ENCODE measurements around the gene BEND3.
"Not testable (repeated sequence)": the region's sequence is repeated elsewhere in the genome, so short reads cannot be mapped to it uniquely, and the experiment has no call there.

BEND3 gene

DNA sequence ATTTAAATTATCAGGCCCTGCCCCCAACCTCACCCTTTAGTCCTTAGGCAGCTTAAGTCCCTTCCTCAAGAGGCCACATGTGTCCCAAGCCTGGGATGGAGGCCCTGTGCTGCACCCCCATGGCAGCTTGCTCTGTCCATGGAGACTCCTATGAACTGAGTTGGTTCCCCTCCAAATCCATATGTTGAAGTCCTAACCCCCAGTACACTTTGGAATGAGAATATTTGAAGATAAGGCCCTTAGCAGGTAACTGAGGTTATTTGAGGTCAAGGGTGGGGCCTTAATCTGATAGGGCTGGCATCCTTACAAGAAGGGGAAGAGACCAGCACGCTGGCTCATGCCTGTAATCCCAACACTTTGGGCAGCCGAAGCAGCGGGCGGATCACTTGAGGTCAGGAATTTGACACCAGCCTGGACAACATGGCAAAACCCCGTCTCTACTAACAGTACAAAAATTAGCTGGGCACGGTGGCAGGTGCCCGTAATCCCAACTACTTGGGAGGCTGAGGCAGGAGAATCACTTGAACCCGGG lies 6.7 kb upstream of the BEND3 start:
- no peak for DNase-seq (ENCODE audit: low read depth in 2 of 2, low spot score in 1 of 2)

DNA sequence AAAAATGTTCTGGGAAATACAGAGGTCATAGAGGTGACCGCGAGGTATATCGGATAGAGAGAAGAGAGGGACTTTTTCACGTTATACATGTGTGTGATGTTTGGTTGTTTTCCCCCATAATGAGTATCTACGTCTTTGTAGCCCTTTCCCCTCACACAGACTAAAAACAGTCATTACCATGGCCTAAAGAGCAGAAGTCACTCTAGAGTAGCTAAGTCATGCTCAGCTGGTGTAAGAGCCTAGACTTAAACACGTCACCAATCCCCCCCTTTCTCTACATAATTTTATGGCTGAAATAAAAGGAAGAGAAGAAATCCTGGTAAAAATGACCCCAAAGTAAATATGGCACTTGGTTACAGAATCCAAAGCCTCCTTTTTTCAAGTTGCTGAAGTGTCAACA lies 6.0 kb upstream of the BEND3 start:
- DNase-seq (ENCODE audit: low read depth in 2 of 2, low spot score in 1 of 2): no peak

GRCh38 chr6:107120404-107120803 lies 5.1 kb upstream of the BEND3 start:
- no peak for DNase-seq (ENCODE audit: low read depth in 2 of 2, low spot score in 1 of 2)

DNA sequence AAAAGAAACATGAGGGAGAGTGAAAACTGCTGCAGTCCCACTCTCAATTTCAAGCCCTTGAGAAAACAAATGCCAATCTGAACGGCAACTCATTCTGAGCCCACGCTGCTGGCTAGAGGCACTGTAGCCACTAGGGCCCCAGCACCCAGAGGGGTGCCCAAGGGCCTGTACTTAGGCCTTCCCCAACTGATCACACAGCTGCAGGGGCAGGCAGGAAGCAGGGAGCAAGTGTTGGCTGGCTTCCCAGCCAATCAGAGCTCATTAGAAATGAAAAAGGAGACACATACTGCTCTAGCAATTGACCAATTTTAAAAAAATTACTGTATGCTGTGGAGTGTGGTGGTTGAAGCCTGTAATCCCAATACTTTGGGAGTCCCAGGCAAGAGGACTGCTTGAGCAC lies 3.7 kb upstream of the BEND3 start:
- DNase-seq (ENCODE audit: low read depth in 2 of 2, low spot score in 1 of 2): no peak

DNA sequence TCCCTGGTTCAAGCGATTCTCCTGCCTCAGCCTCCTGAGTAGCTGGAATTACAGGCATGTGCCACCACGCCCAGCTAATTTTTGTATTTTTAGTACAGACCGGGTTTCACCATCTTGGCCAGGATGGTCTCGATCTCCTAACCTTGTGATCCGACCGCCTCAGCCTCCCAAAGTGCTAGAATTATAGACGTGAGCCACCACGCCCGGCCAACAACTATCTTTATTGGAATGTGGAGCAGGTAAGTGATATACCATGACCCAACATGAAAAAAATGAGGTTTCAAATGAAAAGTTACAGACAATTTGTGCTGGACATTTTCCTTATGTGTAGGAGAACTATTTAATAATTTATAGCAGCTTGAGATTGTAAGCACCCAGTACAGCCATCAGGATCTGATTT lies 3.2 kb upstream of the BEND3 start:
- not testable (repeated sequence) for DNase-seq (ENCODE audit: low read depth in 2 of 2, low spot score in 1 of 2)

DNA sequence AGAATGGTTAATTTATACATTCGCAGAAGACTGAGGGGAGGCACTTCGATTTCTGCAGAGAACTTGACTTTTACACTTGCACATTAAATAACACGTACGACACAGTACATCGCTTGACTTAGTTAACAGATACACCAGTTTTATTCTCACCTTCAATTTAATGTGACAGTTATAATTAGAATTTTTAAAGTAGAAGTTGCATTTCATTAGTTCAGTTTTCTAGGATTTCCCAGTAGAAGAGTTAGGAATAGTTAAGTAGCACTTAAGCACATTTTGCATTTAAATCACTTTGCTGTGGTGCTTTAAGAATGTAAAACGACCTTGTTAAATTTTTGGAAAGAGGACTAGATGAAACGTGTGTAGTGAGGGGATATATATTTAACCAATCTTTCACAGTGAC lies 1.6 kb upstream of the BEND3 start:
- no peak for DNase-seq (ENCODE audit: low read depth in 2 of 2, low spot score in 1 of 2)

DNA sequence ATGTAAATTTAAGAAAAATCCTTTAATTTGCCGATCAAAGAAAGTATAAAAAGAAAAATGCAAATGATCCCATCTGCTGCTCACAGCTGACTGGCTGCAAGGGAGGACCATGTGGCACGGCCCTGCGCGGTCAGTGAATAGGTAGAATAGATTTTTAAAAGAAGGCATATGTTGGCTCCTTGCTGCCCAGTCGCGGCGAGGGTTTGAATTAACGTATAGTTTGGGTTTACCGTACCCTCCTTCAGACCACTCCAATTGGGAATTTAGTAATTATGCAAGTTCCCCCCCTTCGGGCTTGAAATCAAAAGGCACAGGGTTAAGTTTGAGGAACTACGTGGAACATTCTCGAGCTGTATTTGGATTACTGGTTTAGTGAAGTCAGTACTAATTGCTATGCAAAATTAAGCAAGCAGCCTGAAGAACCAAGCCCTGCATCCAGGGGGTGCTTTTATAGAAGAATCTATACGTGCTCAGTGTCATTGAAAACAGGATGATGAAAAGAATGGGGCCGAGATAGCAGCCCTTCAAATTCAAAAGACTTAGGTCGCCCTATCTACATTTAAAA lies 1.1 kb upstream of the BEND3 start:
- DNase-seq (ENCODE audit: low read depth in 2 of 2, low spot score in 1 of 2): no peak

GRCh38 chr6:107115695-107116327 lies 496 bp upstream of the BEND3 start:
- peak in 1 of 2 donors; percentile 9 for DNase-seq (ENCODE audit: low read depth in 2 of 2, low spot score in 1 of 2)

DNA sequence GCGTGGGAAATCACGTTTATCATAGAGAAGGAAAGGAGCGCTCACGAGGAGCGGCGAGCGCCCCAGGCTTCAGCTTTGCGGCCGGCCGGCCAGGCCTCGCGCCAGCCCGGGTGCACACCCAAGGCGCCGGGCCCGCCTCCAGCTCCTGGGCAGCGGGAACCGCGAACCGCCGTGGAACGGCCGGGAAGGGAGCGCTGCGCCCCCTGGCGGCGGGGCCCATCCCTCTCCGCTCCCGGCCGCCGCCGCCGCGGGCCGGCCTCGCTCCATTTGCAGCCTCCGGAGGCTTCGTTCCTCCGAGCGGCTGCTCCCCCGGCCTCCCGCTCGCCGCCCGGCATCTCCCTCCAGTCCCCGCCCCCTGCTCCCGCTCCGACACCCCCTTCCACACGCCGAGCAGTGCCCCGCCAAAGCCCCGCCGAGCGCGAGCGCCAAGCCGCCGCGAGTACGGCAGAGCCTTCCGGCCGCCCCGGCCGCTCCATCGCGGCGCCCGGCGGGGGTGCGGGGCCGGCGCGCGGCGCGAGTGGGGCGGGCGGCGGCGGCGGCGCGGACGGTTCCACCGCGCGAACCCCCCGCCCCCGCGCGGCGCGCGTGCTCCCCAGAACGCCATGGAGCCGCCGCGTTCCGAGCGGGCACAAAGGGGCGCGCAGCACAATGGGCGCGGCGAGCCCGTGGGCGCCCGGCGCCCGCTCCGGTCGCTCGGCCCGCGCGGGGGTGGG lies 946 bp downstream of the BEND3 start:
- DNase-seq (ENCODE audit: low read depth in 2 of 2, low spot score in 1 of 2): peak; percentile 27 to 38

- DNase-seq (ENCODE audit: low read depth in 2 of 2, low spot score in 1 of 2): no peak
These were observed 5.1 kb downstream of the BEND3 start for GRCh38 chr6:107110200-107110599.

DNA sequence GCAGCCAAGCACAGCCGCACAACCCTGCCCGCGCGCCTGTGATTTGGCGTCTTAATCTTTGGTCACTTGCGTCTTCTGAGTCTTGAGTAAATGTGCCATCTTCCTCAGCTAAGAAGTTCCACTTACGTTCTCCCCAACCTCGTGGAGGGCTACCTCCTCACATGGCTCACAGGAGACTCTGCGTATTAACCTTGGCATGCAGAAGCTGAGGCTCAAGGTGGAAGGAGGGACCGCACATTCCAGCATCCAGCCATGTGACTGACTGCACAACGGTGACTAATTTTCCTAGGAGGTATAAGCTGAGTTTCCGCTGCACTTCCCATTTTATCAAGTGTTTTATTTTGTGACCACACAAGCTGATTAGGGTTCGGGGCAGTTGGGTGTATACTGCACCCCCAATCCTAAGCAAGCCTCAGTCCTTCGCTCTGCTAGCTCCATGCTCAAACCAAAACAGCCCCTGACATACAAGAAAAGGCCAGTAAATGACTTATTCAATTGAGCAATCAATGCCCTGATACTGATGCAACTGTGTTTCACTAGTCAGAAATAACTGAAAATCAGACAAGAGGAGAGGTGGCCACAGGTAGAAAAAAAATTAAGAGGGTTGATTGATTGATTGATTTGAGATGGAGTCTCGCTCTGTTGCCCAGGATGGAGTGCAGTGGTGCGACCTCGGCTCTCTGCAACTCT lies 7.0 kb downstream of the BEND3 start:
- DNase-seq (ENCODE audit: low read depth in 2 of 2, low spot score in 1 of 2): no peak

DNA sequence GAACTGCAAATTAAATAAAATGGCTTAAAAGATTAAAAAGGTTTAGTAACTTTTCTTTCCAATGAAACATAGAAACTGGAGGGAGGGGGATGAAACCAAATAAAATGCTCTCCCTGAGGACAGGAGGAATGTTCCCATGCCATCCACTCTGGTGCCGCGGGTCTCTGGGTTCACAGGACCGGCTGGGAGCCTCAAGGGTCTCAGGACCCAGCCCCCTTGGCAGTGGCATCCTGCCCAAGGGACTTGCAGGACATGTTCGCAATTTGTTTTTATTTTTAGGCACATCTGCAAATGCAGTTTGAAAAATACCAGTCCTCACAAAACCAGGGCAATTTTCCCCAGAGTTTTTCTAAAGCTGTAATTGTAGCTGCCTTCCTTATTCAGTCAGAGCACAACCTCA lies 7.5 kb downstream of the BEND3 start:
- no peak for DNase-seq (ENCODE audit: low read depth in 2 of 2, low spot score in 1 of 2)

DNA sequence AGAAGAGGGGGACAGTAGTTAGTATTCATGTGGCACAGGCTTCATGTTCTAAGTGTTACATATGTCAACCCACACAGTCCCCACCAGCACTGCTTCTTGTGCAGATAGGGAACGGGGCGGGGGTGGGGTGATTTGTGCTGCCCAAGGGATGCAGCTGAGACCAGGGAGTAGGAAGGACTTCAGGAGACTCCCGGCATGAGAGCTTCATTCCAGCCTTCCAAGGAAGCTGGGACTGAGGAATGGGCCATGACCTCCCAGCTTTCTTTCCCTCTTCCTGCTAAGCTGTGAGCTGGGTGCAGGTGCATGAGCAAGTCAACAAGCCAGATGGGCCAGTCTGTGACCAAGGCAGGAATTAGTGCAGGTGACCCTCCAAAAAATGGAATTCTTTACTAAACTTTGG lies 9.2 kb downstream of the BEND3 start:
- no peak for DNase-seq (ENCODE audit: low read depth in 2 of 2, low spot score in 1 of 2)

GRCh38 chr6:107105511-107106116 lies 9.7 kb downstream of the BEND3 start:
- no peak for DNase-seq (ENCODE audit: low read depth in 2 of 2, low spot score in 1 of 2)

DNA sequence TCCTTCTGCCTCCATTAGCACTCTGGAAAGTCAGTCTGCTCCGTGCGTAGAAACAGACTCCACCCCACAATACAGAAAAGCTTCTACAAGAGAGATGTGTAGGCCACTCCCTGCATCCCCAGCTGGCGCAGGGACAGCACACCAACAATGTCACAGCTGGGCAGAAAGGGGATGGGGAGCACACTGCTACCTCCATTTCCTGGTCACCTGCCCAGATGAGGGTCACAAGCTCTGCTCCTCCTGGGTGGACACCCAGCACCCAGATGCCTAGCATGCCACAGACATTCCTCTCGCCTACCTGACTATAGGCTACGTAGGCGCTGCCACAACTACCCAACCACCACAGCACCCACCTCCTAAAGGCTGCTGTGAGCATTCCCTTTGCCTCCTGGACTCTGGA lies 12.2 kb downstream of the BEND3 start:
- DNase-seq (ENCODE audit: low read depth in 2 of 2, low spot score in 1 of 2): no peak

DNA sequence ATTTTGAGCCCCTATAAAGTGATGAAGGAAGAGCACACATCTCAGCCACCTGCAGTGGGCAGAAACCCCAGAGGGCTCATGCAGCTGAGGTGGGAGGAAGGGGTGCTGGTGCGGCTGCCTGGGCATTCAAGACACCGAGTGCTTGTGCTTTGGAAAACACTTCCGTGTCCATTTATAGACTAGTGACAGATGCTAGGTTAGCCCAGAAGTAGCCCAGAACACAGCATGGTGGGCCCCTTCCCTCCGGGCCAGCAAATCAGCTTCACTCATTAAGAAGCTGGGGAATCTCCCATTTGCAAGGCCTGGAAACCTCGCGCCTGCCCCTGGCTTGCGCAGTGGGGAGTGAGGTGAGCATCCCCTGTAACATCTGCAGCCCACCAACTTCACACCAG lies 12.9 kb downstream of the BEND3 start:
- DNase-seq (ENCODE audit: low read depth in 2 of 2, low spot score in 1 of 2): no peak

- DNase-seq (ENCODE audit: low read depth in 2 of 2, low spot score in 1 of 2): no peak
These were observed 13.5 kb downstream of the BEND3 start for GRCh38 chr6:107101686-107102413.

DNA sequence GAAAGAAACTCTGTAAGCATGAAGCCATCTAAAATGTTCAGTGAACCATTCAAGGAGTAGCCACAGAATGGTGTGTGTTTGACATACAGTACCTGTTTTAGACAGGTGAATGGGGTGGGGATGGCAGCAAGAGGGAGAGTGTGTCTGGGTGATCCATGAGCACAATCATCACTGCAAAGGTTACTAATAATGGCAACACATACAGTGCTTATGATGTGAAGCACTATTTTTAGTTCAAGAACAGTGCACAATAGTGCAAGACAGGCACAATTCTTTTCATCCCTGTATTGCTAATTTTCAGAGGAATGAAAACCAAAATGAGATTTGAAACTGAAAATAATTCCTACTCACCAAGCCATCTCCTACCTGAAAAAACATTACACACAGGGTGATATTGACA lies 14.1 kb downstream of the BEND3 start:
- no peak for DNase-seq (ENCODE audit: low read depth in 2 of 2, low spot score in 1 of 2)

DNA sequence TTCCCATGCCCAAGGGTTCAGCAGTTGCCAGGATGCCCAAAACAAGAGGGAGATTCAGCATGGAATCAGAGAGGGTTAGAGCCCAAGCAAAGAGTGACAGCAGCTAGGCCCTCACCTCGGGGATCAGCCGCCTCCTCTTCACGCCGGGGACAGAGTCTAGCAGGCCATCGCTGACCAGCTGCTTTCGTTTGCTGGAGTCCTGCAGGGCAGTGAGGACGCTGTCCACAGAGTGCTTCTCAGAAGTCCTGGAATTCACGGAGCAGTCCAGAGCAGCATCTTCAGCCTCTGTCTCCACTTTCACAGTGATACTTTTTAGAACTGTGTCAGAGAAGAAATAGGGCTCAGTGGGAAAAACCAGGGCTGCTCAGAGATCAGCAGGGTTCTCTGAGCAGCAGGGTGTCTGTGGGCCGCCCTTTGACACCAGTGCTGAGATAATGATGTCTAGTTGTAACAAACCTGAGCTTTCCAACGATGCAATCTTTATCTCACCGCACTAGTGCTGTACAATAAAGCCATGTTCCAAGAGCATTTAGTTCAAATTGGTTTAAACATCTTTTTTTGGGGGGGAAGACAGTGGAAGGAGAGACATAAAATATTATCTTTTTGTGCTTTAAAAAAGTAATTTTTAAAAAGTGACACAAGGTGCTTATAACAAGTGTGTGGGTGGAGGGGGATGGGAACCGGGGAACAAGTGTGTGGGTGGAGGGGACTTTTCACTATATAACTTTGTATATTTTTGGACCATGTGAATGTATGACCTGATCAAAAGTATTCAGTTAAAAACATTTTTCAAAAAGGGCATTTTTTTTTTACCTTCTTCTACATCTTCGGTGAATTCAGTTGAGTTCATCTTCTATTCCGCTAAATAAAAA lies 16.6 kb downstream of the BEND3 start:
- DNase-seq (ENCODE audit: low read depth in 2 of 2, low spot score in 1 of 2): no peak

- not testable (repeated sequence) for DNase-seq (ENCODE audit: low read depth in 2 of 2, low spot score in 1 of 2)
These were observed 30.9 kb downstream of the BEND3 start for GRCh38 chr6:107084459-107084858.
